Superior temporal gyrus (tissue), 1 donor: Measurements from ENCODE around the gene PAK3.

ENCODE experiments used
- DNase-seq: peaks from one replicate; pipeline ENCODE4 v3.0.0-alpha.2; 2016; ENCODE audit errors: extremely low spot score

The PAK3 gene

GRCh38 chrX:111095974-111096895, at the start of gene PAK3:
Gene PAK3, plus strand, starts transcription at chrX:111096191. Its CDS starts 26,913 bp downstream, at chrX:111123104.
- peak; percentile 47 for DNase-seq

- DNase-seq: no peak
Observed at GRCh38 chrX:111047575-111047974, 48.4 kb upstream of the PAK3 start.

GRCh38 chrX:111052478-111052877, 43.5 kb upstream of the PAK3 start:
- no peak for DNase-seq

GRCh38 chrX:111071542-111072277, 24.3 kb upstream of the PAK3 start:
- DNase-seq: no peak

GRCh38 chrX:111083081-111083480, 12.9 kb upstream of the PAK3 start:
- DNase-seq: no peak

- no peak for DNase-seq
Observed at GRCh38 chrX:111086591-111087006, 9.4 kb upstream of the PAK3 start.

GRCh38 chrX:111088628-111089027, 7.4 kb upstream of the PAK3 start:
- no peak for DNase-seq

GRCh38 chrX:111090458-111090857, 5.5 kb upstream of the PAK3 start:
- no peak for DNase-seq

- DNase-seq: no peak
Observed at GRCh38 chrX:111098874-111099273, 2.9 kb downstream of the PAK3 start.

- DNase-seq: peak; percentile 49
Observed at GRCh38 chrX:111100191-111100590, 4.2 kb downstream of the PAK3 start.

GRCh38 chrX:111101580-111101979, 5.6 kb downstream of the PAK3 start:
- no peak for DNase-seq

GRCh38 chrX:111102636-111103035, 6.6 kb downstream of the PAK3 start:
- DNase-seq: no peak

GRCh38 chrX:111103246-111103645, 7.3 kb downstream of the PAK3 start:
- no peak for DNase-seq

GRCh38 chrX:111110098-111110775, 14.2 kb downstream of the PAK3 start:
- DNase-seq: no peak

GRCh38 chrX:111114806-111115205, 18.8 kb downstream of the PAK3 start:
- no peak for DNase-seq

- DNase-seq: no peak
Observed at GRCh38 chrX:111116666-111117065, 20.7 kb downstream of the PAK3 start.

GRCh38 chrX:111119341-111119740, 23.4 kb downstream of the PAK3 start:
- no peak for DNase-seq

GRCh38 chrX:111123125-111123524, 27.1 kb downstream of the PAK3 start:
- no peak for DNase-seq

- no peak for DNase-seq
Observed at GRCh38 chrX:111123606-111124179, 27.7 kb downstream of the PAK3 start.

GRCh38 chrX:111124418-111124817, 28.4 kb downstream of the PAK3 start:
- DNase-seq: no peak

- DNase-seq: no peak
Observed at GRCh38 chrX:111127038-111127437, 31.0 kb downstream of the PAK3 start.

GRCh38 chrX:111129921-111130320, 33.9 kb downstream of the PAK3 start:
- DNase-seq: no peak
